Stimulated activated CD4-positive, alpha-beta T cell treated with anti-CD3 and anti-CD28 coated beads, Interleukin-1b, Interleukin-23, amount 100 ng/mL, for 48 hours (primary cell): ENCODE data around the gene TRAM2.
"Not testable (repeated sequence)": the region's sequence is repeated elsewhere in the genome, so short reads cannot be mapped to it uniquely, and the experiment has no call there.

ENCODE experiments used
- DNase-seq: peaks from one replicate; pipeline ENCODE4 v3.0.0-alpha.2; 2020

Gene TRAM2

DNA sequence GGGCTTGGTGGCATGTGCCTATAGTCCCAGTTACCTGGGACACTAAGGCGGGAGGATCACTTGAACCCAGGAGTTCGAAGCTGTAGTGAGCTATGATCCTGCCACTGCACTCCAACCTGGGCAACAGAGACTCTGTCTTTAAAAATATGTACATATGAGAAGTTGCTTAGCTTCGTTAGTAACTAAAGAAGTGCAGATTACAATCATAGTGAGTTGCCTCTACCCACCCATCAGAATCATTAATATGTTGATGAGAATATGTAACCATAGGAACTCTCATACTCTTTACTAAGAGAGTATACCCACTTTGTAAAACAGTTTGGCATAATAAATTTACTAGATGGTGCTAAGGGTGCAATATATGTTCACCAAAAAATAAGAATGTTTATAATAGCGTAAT is 102.7 kb downstream of the TRAM2 start:
- DNase-seq, result no peak

DNA sequence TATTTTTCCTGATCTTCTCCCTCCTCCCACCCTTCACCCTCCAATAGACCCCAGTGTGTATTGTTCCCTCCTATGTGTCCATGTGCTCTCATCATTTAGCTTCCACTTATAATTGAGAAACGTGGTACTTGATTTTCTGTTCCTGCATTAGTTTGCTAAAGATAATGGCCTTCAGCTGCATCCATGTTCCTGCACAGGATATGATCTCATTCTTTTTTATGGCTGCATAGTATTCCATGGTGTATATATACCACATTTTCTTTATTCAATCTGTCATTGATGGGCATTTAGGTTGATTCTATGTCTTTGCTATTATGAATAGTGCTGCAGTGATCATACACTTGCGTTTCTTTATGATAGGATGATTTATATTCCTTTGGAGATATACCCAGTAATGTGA is 115.7 kb downstream of the TRAM2 start:
- not testable (repeated sequence) for DNase-seq

DNA sequence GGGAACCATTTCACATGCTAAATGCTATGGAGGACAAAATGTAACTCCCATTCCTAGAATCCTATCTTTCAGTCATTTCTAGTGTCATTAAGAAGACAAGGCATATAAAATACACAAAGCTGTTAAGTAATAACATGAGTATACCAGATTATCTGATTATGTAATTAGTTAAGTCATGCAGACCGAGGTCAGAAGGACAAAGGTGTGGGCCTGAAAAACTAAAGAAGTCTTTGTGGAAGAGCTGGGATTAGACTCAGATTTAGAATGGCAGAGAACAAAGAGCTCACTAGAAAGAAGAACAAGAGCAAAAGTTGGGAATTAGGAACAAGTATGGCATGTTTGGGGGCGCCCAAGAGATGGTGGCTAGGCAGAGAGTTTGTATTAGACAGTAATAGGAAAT is 119.8 kb downstream of the TRAM2 start:
- no peak for DNase-seq

DNA sequence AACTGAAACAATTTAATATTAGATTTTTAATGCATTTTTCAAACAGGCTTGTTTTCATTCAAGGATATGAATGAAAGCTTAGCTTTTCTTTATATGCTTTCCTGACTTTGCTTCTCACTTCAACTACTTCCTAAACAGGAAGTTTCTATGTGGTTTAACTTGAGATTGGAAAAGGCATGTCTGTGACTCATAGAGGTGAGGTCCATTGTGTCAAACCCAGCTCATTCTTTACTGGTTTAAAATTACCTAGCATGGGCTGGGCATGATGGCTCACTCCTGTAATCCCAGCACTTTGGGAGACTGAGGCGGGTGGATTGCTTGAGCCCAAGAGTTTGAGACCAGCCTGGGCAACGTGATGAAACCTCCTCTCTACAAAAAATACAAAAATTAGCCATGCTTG is 122.3 kb downstream of the TRAM2 start:
- DNase-seq, result no peak
